Upper lobe of left lung (tissue), 6 donors: ENCODE measurements around the gene TTC9B. TPM values are rescaled to one million over a fixed set of nuclear protein-coding genes. Genes with fewer than 3 reads are reported as not detected.
A peak's percentile ranks its signal among the peaks of the same experiment; 100 is the strongest.
"Not testable (repeated sequence)": the region's sequence is repeated elsewhere in the genome, so short reads cannot be mapped to it uniquely, and the experiment has no call there.

Experiments
- ATAC-seq, 2 donors: fragments of 200-7000 bp; cut with Tn5 transposase; one replicate each; pipeline ENCODE4 v1.9.1; 2022; ENCODE audit warnings: mild to moderate bottlenecking in 2 of 2, moderate library complexity in 2 of 2; ENCODE audit not compliant: low FRiP score in 2 of 2
- DNase-seq, 2 donors: peaks; one replicate each; pipeline ENCODE4 v3.0.0-alpha.2; 2019 to 2020
- H3K27ac ChIP-seq, 4 donors: fragments of 200-600 bp; sonication (generic); one replicate each; pipeline ENCODE4 v1.5.1; 2016 to 2019
- H3K27me3 ChIP-seq, 4 donors: fragments of 200-600 bp; sonication (generic); one replicate each; pipeline ENCODE4 v1.5.1; 2017 to 2019
- H3K36me3 ChIP-seq, 4 donors: fragments of 200-600 bp; sonication (generic); one replicate each; pipeline ENCODE4 v1.5.1; 2016 to 2019
- H3K4me1 ChIP-seq, 4 donors: fragments of 200-600 bp; sonication (generic); one replicate each; pipeline ENCODE4 v1.5.1; 2018 to 2019
- H3K4me3 ChIP-seq, 4 donors: fragments of 200-600 bp; sonication (generic); one replicate each; pipeline ENCODE4 v1.5.1; 2017 to 2019; ENCODE audit warnings: mild to moderate bottlenecking in 2 of 4, moderate library complexity in 1 of 4
- H3K9me3 ChIP-seq, 4 donors: fragments of 200-600 bp; sonication (generic); one replicate each; pipeline ENCODE4 v1.5.1; 2018 to 2019
- CTCF ChIP-seq, 6 experiments: fragments of 450-650 bp in 4 of 6; fragments of 200-600 bp in 2 of 6; sonication (generic) in 2 of 6; IDR thresholded peaks; one replicate each; pipeline ENCODE4 v1.5.1; 2016 to 2019; ENCODE audit warnings: antibody characterized with exemption in 6 of 6
- EP300 ChIP-seq, 4 donors: sonication (generic); formaldehyde crosslinking; IDR thresholded peaks; one replicate each; pipeline ENCODE4 v1.5.1; 2017; ENCODE audit warnings: antibody characterized with exemption in 4 of 4, control low read depth in 2 of 4
- POLR2A ChIP-seq, 4 donors: fragments of 450-650 bp; IDR thresholded peaks; one replicate each; pipeline ENCODE4 v1.5.1; 2016 to 2017; ENCODE audit warnings: antibody characterized with exemption in 4 of 4, mild to moderate bottlenecking in 2 of 4
- POLR2AphosphoS5 ChIP-seq, 2 donors: sonication (generic); formaldehyde crosslinking; IDR thresholded peaks; one replicate each; pipeline ENCODE4 v1.5.1; 2017; ENCODE audit warnings: antibody characterized with exemption in 2 of 2
- WGBS, 2 donors: methylation state at CpG; one replicate each; pipeline ENCODE4 v1.1.5; 2017 to 2018; 5-methylcytosine and 5-hydroxymethylcytosine counted together
- total RNA-seq, 6 donors: library from RNA; depleted of rRNA in 4 of 6; stranded (reverse); fragments of >200 nt in 4 of 6; gene quantifications; one replicate each; pipeline versions ENCODE4 v1.1.0 to v1.2.1, GENCODE V29; 2016 to 2021
- donor health status: DM: no; HTN: no; CAD: no; lungs with moderate emphysema.
- donor health status: DM: no; HTN: yes; CAD: no; lungs with severe emphysema.

TTC9B gene
- total RNA-seq, 6 donors from 2014 or later = not detected

- peaks cover 0 to 32% (median 9%) of the 10 kb centered on the region in 4 donors for H3K27me3 ChIP-seq
- no peak overlapping the region for H3K4me3 ChIP-seq
- peak in 1 of 2 donors; percentile 90 for DNase-seq
- TF ChIP-seq POLR2A (IDR thresholded peaks at IDR 0.05) (no peak), POLR2AphosphoS5 (IDR thresholded peaks at IDR 0.05) (no peak), CTCF (IDR thresholded peaks at IDR 0.05) (peak in 1 of 6 experiments; percentile 2), EP300 (IDR thresholded peaks at IDR 0.05) (no peak)
- H3K4me1 ChIP-seq = peaks cover 19 to 33% (median 22%) of the 10 kb centered on the region in 4 donors
- H3K27ac ChIP-seq = no peak overlapping the region
- no peaks in the 10 kb centered on the region for H3K36me3 ChIP-seq
- 15 to 31% methylated on average over 22 to 44 of the region's 48 CpGs for WGBS, 2 donors
- H3K9me3 ChIP-seq = no peaks in the 10 kb centered on the region
- ATAC-seq = no peak
Measured at GRCh38 chr19:40223135-40223822, 5.1 kb upstream of the TTC9B start.

GRCh38 chr19:40221858-40222619, 3.9 kb upstream of the TTC9B start:
- peak; percentile 82 to 87 for ATAC-seq
- Histone ChIP-seq H3K36me3 (no peaks in the 10 kb centered on the region), H3K27me3 (peaks cover under 1 to 44% (median 22%) of the 10 kb centered on the region in 4 donors), H3K27ac (no peak overlapping the region), H3K4me1 (peaks cover 25 to 44% (median 32%) of the 10 kb centered on the region in 4 donors), H3K4me3 (no peak overlapping the region), H3K9me3 (no peaks in the 10 kb centered on the region)
- peak; percentile 76 to 86 for DNase-seq
- 47 to 62% methylated on average over 41 of the region's 41 CpGs for WGBS, 2 donors
- TF ChIP-seq POLR2A (IDR thresholded peaks at IDR 0.05) (no peak), POLR2AphosphoS5 (IDR thresholded peaks at IDR 0.05) (no peak), CTCF (IDR thresholded peaks at IDR 0.05) (peak; percentile 79 to 90 (median 86))

- Histone ChIP-seq H3K9me3 (no peaks in the 10 kb centered on the region), H3K36me3 (no peaks in the 10 kb centered on the region), H3K27me3 (peaks cover 3 to 47% (median 23%) of the 10 kb centered on the region in 4 donors), H3K4me3 (no peak overlapping the region), H3K4me1 (peaks cover 17 to 37% (median 23%) of the 10 kb centered on the region in 4 donors), H3K27ac (no peak overlapping the region)
- WGBS, 2 donors = 80 to 90% methylated on average over 9 of the region's 9 CpGs
- no peak for TF ChIP-seq POLR2AphosphoS5 (IDR thresholded peaks at IDR 0.05)
- no peak for TF ChIP-seq POLR2A (IDR thresholded peaks at IDR 0.05)
- TF ChIP-seq EP300 (IDR thresholded peaks at IDR 0.05) = no peak
- no peak for TF ChIP-seq CTCF (IDR thresholded peaks at IDR 0.05)
- ATAC-seq (no peak), DNase-seq (no peak)
Measured at GRCh38 chr19:40220674-40221073, 2.5 kb upstream of the TTC9B start.

GRCh38 chr19:40219721-40220276, 1.6 kb upstream of the TTC9B start:
- 29 to 30% methylated on average over 8 of the region's 8 CpGs for WGBS, 2 donors
- peaks cover 3 to 48% (median 23%) of the 10 kb centered on the region in 4 donors for H3K27me3 ChIP-seq
- H3K9me3 ChIP-seq = no peaks in the 10 kb centered on the region
- ATAC-seq = no peak
- DNase-seq = no peak
- H3K36me3 ChIP-seq = no peaks in the 10 kb centered on the region
- H3K4me3 ChIP-seq = no peak overlapping the region
- H3K27ac ChIP-seq = no peak overlapping the region
- TF ChIP-seq EP300 (IDR thresholded peaks at IDR 0.05) (no peak), POLR2A (IDR thresholded peaks at IDR 0.05) (no peak), POLR2AphosphoS5 (IDR thresholded peaks at IDR 0.05) (no peak), CTCF (IDR thresholded peaks at IDR 0.05) (no peak)
- H3K4me1 ChIP-seq = peaks cover 16 to 33% (median 23%) of the 10 kb centered on the region in 4 donors

DNA sequence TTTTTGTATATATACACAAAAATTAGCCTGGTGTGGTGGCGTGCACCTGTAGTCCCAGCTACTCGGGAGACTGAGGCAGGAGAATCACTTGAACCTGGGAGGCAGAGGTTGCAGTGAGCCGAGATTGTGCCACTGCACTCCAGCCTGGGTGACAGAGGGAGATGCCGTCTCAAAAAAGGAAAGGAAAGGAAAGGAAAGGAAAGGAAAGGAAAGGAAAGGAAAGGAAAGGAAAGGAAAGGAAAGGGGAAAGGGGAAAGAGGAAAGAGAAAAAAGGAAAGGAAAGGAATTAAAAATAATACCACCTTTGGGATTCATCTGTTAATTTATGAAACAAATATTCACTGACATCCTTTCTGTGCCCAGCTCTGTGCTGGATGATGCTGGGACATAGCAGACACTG, 845 bp upstream of the TTC9B start:
- peaks cover 3 to 45% (median 23%) of the 10 kb centered on the region in 4 donors for H3K27me3 ChIP-seq
- WGBS, 2 donors = 88 to 90% methylated on average over 4 of the region's 4 CpGs
- H3K27ac ChIP-seq = not testable (repeated sequence)

More for the DNA sequence above, 845 bp upstream of the TTC9B start:
- H3K36me3 ChIP-seq, DNase-seq, H3K9me3 ChIP-seq, H3K4me3 ChIP-seq, ATAC-seq: not testable (repeated sequence)
- peaks cover 16 to 33% (median 23%) of the 10 kb centered on the region in 4 donors for H3K4me1 ChIP-seq
